HepG2 (cell line): ENCODE measurements around the gene GHR. TPM values are rescaled to one million over a fixed set of nuclear protein-coding genes. Genes with fewer than 3 reads are reported as not detected.

Source experiments
- ATAC-seq: fragments of 200-7000 bp; cut with Tn5 transposase; 3 replicates; pipeline ENCODE4 v1.9.1; 2020; ENCODE audit warnings: mild to moderate bottlenecking, moderate library complexity
- BruUV-seq: library from RNA; stranded (reverse); fragments of 400-500 nt; replicated peaks from 2 replicates; lab custom pipeline; 2021; lab: Mats Ljungman, UMichigan
- CTCF ChIA-PET: fragments of 300-600 bp; formaldehyde crosslinking; extraction: SDS; loops from one replicate; lab custom pipeline; 2021; ENCODE audit warnings: low total read pairs, inconsistent platforms, low intra/inter-chr PET ratio; lab: Yijun Ruan, JAX
- POLR2A ChIA-PET: fragments of 350-600 bp; sonication (Branson Sonifier 250); formaldehyde crosslinking; loops from one replicate; lab custom pipeline; 2020; ENCODE audit warnings: antibody characterized with exemption, inconsistent platforms; lab: Yijun Ruan, JAX
- DNase-seq: peaks from one replicate; pipeline ENCODE4 v3.0.0-alpha.2; 2015; ENCODE audit warnings: low spot score
- FAIRE-seq: peaks from 3 replicates; lab custom pipeline; 2011; peaks lifted over from hg19 to GRCh38; lab: Jason Lieb, UNC
- H2AFZ ChIP-seq: one replicate; pipeline ENCODE4 v1.6.1; 2011; ENCODE audit warnings: low read length, inconsistent platforms
- H3K27ac ChIP-seq: fragments of 300-600 bp; 3 replicates; pipeline ENCODE4 v1.8.0; 2011; ENCODE audit warnings: mixed run types, mild to moderate bottlenecking, mixed read lengths, low read length, inconsistent platforms; ENCODE audit not compliant: insufficient read depth; ENCODE audit errors: extremely low read length
- H3K27me3 ChIP-seq, 2 experiments: fragments of 200-600 bp in 1 of 2; 2 replicates in 1 of 2; 3 replicates in 1 of 2; pipeline versions ENCODE4 v1.6.0 to v1.8.0; 2011; ENCODE audit warnings: low read length in 2 of 2, mild to moderate bottlenecking in 2 of 2, moderate library complexity in 2 of 2, inconsistent platforms in 1 of 2; ENCODE audit not compliant: insufficient read depth in 2 of 2, control insufficient read depth in 1 of 2
- H3K36me3 ChIP-seq, 2 experiments: fragments of 200-600 bp in 1 of 2; replicated peaks in 1 of 2; 2 replicates in 1 of 2; 3 replicates in 1 of 2; pipeline versions ENCODE4 v1.5.1 to v1.8.0; 2011; ENCODE audit warnings: low read length in 2 of 2, inconsistent platforms in 1 of 2; ENCODE audit not compliant: insufficient read depth in 2 of 2, control insufficient read depth in 1 of 2
- H3K4me1 ChIP-seq: 2 replicates; pipeline ENCODE4 v1.5.1; 2012; ENCODE audit warnings: low read length, inconsistent platforms; ENCODE audit not compliant: insufficient read depth
- H3K4me2 ChIP-seq: 2 replicates; pipeline ENCODE4 v1.6.0; 2011; ENCODE audit warnings: low read depth, low read length, inconsistent platforms
- H3K4me3 ChIP-seq, 3 experiments: fragments of 200-600 bp in 1 of 3; sonication (generic), shearing (Covaris generic) in 1 of 3; replicated peaks in 1 of 3; 2 replicates each; pipeline ENCODE4 v1.5.1; 2011 to 2016; ENCODE audit warnings: low read length in 3 of 3, inconsistent platforms in 2 of 3, low read depth in 2 of 3, mild to moderate bottlenecking in 2 of 3, control low read depth in 1 of 3, mixed read lengths in 1 of 3; ENCODE audit not compliant: insufficient read depth in 1 of 3
- H3K79me2 ChIP-seq: one replicate; pipeline ENCODE4 v1.6.1; 2011; ENCODE audit warnings: low read length, inconsistent platforms; ENCODE audit not compliant: insufficient read depth
- H3K9ac ChIP-seq: 2 replicates; pipeline ENCODE4 v1.6.0; 2011; ENCODE audit warnings: mild to moderate bottlenecking, low read depth, low read length, inconsistent platforms; ENCODE audit not compliant: insufficient read depth
- H3K9me3 ChIP-seq: 2 replicates; pipeline ENCODE4 v1.5.1; 2012; ENCODE audit warnings: mild to moderate bottlenecking, low read length
- H4K20me1 ChIP-seq: 2 replicates; pipeline ENCODE4 v1.6.0; 2011; ENCODE audit warnings: inconsistent platforms, mild to moderate bottlenecking, low read length, moderate library complexity; ENCODE audit not compliant: insufficient read depth
- AHR ChIP-seq: IDR thresholded peaks from 2 replicates; pipeline ENCODE4 v1.6.1; 2018; ENCODE audit warnings: missing genetic modification reagents, missing compliant biosample characterization
- KLF12 ChIP-seq: sonication (generic); formaldehyde crosslinking; IDR thresholded peaks from 2 replicates; pipeline ENCODE4 v1.4.0; 2020; ENCODE audit warnings: missing genetic modification reagents, borderline replicate concordance
- MAFK ChIP-seq, 2 experiments: IDR thresholded peaks in 1 of 2; conservative IDR thresholded peaks in 1 of 2; 2 replicates each; pipeline ENCODE4 v1.6.1; 2011; ENCODE audit warnings: improper control_type of control experiment in 2 of 2, low read length in 2 of 2
- NFAT5 ChIP-seq: sonication (generic); formaldehyde crosslinking; IDR thresholded peaks from 2 replicates; pipeline ENCODE4 v1.4.0; 2020; ENCODE audit warnings: missing genetic modification reagents
- STAT6 ChIP-seq: sonication (generic); formaldehyde crosslinking; IDR thresholded peaks from 2 replicates; pipeline ENCODE4 v1.4.0; 2020; ENCODE audit warnings: missing genetic modification reagents, mild to moderate bottlenecking, borderline replicate concordance
- TGIF2 ChIP-seq: IDR thresholded peaks from 2 replicates; pipeline ENCODE4 v1.6.1; 2016; ENCODE audit warnings: control low read depth, missing compliant biosample characterization
- ZNF234 ChIP-seq: sonication (generic); formaldehyde crosslinking; conservative IDR thresholded peaks from 2 replicates; pipeline ENCODE4 v1.5.1; 2020; ENCODE audit warnings: mild to moderate bottlenecking, missing genetic modification reagents
- in situ Hi-C: cut with HindIII; loops from 2 replicates; pipeline ENCODE4 v1.10.0; 2017; ENCODE audit warnings: low pct_unique_long_range_greater_than_20kb; ENCODE audit not compliant: extremely low pct_ligation_motif_present
- intact Hi-C: fragments of 100-400 bp; cut with micrococcal nuclease; formaldehyde crosslinking; loops from one replicate; pipeline ENCODE4 v1.10.0; 2022; ENCODE audit not compliant: unreplicated experiment
- polyA plus RNA-seq, 8 experiments: library from polyadenylated mRNA; depleted of rRNA in 3 of 8; stranded (reverse) in 7 of 8; unstranded in 1 of 8; fragments of >200 nt; fragmentation: Illumina TruSeq in 4 of 8; extraction: Trizol in 4 of 8; gene quantifications; 2 replicates each; pipeline versions ENCODE4 v1.2.1 to v1.2.3, GENCODE V29; 2011 to 2016; ENCODE audit warnings: low read depth in 4 of 8, missing spikeins in 1 of 8, mixed read lengths in 1 of 8; ENCODE audit not compliant: insufficient read depth in 1 of 8
- total RNA-seq, 5 experiments: library from RNA; depleted of rRNA; stranded (reverse); fragments of >200 nt; fragmentation: Illumina TruSeq; extraction: Trizol; gene quantifications; 2 replicates each; pipeline ENCODE4 v1.2.3, GENCODE V29; 2016; ENCODE audit warnings: low read depth in 1 of 5

Gene GHR
- total and polyA plus RNA-seq, 2 of the 13 experiments (the other 11 are each of a cell fraction or from before 2014, with no cell fraction given) = 0.07 TPM; not detected in 1

- H3K79me2 ChIP-seq = no peaks in the 10 kb centered on the region
- intact Hi-C loops = no loop called here
- no peak overlapping the region for H2AFZ ChIP-seq
- FAIRE-seq (no peak), ATAC-seq (no peak)
- H3K27me3 ChIP-seq = no peaks in the 10 kb centered on the region
- H3K4me3 ChIP-seq = no peak overlapping the region
- H3K27ac ChIP-seq = no peak overlapping the region
- H3K9me3 ChIP-seq = no peaks in the 10 kb centered on the region
- CTCF ChIA-PET = no interaction called here
- in situ Hi-C loops = no loop called here
- H3K9ac ChIP-seq = no peak overlapping the region
- no TSS peak for BruUV-seq
- H3K4me1 ChIP-seq = no peaks in the 10 kb centered on the region
- TF ChIP-seq NFAT5 (no peak), ZNF234 (no peak), TGIF2 (no peak), KLF12 (no peak), MAFK (conservative IDR thresholded peaks at IDR 0.05 in 1 of 2, IDR thresholded peaks at IDR 0.05 in 1 of 2; ENCODE audit: low read length in 2 of 2) (no peak), AHR (CRISPR knock-in tag) (no peak), STAT6 (CRISPR knock-in tag) (no peak)
- TF ChIP-seq, all 625 proteins: peak for 0
- Histone ChIP-seq H4K20me1 (no peaks in the 10 kb centered on the region), H3K4me2 (no peak overlapping the region), H3K36me3 (no peaks in the 10 kb centered on the region)
- POLR2A ChIA-PET = no interaction called here
- DNase-seq = no peak
Measured at GRCh38 chr5:42614509-42614908, 191.3 kb downstream of the GHR start.
